ENCODE data around the gene HPGDS.
"Not testable (repeated sequence)": the region's sequence is repeated elsewhere in the genome, so short reads cannot be mapped to it uniquely, and the experiment has no call there.

The HPGDS gene

DNA sequence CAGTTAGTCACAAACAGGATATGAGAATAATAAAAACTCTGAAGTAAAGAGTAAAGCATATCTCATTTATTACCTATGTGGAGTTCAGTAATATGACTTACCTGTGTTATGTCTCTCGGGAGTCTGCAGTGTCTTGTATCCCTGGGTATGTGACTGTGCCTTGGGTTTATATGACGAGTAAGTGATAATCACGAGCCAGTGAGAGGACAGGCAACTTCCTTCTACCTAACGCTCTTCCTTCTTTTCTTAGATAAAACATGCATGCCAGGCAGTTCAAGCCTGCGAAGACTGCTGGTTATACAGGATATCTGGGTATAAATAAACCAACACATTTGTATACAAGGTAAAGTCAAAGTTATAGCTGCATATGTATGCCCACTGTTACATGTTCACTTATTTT lies at the start of gene HPGDS:
Gene HPGDS, minus strand, starts transcription at position 143 of the 400 bp plus-strand sequence. CDS start 8,207 bp downstream, outside the sequence.
- DNase-seq (ENCODE audit: low read depth in 2 of 2, low spot score in 1 of 2): no peak

DNA sequence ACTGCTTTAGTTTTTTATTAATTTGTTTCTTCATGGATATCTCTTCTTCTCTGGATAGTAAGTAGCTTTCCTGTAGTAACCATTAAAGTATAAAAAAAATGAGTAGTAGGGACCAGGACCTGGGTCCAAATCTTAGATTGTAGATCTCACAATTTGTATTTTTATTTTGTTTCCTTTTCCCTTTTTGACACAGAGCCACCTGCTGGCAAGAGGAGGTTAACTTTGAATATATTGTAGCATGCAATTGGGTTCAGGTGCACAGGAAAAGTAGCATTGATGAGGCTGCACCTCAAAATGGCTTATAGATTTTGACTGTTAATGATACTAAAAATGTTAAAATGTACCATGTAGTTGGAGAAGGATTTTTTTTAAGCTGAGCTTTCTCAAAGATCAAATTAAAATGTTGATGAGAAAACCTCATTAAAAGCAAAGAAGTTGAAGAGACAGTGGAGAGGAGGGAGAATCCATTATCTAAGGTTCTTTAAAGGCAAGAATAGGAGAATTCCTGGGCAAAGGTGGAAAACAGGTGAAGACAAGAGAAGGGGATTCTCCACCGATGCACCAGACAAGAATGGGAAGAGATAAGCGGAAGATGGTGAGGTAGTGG lies 48.3 kb upstream of the HPGDS start:
- no peak for DNase-seq (ENCODE audit: low read depth in 2 of 2, low spot score in 1 of 2)

DNA sequence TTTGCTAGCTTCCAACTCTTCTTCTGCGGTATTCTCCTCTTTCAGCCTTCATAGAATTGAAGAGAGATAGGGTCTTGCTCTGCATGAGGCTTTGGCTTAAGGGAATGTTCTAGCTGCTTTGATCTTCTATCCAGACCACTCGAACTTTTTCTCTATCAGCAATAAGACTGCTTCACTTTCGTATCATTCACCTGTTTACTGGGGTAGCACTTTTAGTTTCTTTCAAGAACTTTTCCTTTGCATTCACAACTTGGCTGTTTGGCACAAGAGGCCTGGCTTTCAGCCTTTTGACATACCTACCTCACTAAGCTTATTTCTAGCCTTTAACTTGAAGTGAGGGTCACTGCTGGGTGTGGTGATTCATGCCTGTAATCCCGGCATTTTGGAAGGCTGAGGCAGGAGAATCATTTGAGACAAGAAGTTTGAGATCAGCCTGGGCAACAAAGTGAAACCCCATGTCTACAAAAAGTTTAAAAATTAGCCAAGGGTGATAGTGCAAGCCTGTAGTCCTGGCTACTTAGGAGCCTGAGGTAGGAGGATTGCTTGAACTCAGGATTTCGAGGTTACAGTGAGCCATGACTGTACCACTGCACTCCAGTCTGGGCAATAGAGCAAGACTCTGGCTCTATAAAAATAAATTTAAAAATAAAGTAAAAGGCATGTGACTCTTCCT lies 47.1 kb upstream of the HPGDS start:
- DNase-seq (ENCODE audit: low read depth in 2 of 2, low spot score in 1 of 2): no peak

DNA sequence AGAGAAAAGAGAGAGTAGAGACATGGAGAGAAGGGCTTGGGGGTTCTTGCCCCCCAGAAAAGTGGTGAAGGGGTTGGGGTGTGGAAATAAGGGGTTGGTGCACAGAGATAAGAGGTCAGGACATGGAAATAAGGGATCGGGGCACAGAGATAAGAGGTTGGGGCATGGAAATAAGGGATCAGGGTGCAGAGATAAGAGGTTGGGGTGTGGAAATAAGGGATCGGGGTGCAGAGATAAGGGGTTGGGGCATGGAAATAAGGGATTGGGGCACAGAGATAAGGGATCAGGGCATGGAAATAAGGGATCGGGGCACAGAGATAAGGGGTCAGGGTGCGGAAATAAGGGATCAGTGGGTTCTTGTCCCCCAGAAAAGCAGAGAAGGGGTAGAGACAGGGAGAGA lies 45.3 kb upstream of the HPGDS start:
- DNase-seq (ENCODE audit: low read depth in 2 of 2, low spot score in 1 of 2): not testable (repeated sequence)

DNA sequence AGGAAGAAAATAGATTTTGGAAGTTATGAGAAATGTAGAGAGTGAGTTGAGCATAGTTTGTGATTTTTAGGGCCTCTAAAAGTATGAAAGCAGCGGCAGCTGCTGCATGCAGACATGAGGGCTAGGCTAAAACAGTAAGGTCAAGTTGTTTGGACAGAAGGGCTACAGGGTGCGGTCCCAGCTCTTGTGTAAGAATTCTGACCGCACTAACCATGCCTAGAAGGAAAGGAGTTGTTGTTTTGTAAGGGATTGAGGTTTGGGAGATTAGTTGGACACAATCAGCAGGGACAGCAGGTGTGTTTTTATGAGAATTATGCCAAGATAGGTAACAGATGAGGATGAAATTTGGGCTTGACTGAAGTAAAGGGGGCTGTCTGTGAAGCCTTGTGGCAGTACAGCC lies 42.8 kb upstream of the HPGDS start:
- DNase-seq (ENCODE audit: low read depth in 2 of 2, low spot score in 1 of 2): not testable (repeated sequence)

DNA sequence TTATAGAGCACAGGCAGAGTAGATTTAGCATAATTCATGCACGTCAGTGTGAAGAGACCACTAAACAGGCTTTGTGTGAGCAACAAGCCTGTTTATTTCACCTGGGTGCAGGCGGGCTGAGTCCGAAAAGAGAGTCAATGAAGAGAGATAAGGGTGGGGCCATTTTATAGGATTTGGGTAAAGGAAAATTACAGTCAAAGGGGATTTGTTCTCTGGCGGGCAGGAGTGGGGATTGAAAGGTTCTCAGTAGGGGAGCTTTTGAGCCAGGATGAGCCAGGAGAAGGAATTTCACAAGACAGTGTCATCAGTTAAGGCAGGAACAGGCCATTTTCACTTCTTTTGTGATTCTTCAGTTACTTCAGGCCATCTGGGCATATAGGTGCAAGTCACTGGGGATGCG lies 40.3 kb upstream of the HPGDS start:
- DNase-seq (ENCODE audit: low read depth in 2 of 2, low spot score in 1 of 2): not testable (repeated sequence)

DNA sequence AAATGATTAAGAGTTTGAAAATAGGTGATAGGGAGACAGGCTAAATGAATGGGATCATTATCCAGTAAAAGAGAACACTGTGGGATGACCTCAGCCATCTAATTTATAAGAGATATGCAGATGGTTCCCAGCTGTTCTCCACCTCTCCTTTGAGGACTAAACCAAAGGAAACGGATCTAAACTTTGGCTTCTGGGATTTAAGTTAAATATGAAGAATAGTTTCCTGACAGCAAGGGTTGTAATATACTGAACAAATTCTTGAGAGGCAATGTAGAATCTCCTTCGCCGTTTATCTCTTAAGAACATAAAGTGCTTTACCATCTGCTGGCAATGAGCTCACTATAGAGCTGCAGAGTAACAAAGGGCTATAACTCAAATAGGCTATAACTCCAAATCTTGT lies 35.4 kb upstream of the HPGDS start:
- DNase-seq (ENCODE audit: low read depth in 2 of 2, low spot score in 1 of 2): no peak

DNA sequence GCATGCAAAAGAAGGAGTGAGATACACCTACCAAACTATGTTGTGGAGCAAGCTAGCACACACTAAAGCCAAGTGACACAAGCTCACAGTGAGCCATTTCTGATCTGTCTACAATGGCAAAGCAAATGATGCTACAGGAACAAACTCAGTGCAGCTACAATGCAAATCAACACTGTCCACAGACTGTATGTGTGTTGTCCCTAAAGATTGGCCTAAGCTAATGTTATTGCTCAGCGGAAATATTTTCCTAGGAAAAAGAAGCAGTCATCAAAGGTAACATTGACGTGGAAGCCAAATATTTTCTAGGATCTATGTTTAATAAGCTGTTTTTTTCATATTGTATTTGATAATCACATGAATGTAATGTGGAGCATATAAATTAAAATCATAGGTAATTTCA lies 34.7 kb upstream of the HPGDS start:
- no peak for DNase-seq (ENCODE audit: low read depth in 2 of 2, low spot score in 1 of 2)

DNA sequence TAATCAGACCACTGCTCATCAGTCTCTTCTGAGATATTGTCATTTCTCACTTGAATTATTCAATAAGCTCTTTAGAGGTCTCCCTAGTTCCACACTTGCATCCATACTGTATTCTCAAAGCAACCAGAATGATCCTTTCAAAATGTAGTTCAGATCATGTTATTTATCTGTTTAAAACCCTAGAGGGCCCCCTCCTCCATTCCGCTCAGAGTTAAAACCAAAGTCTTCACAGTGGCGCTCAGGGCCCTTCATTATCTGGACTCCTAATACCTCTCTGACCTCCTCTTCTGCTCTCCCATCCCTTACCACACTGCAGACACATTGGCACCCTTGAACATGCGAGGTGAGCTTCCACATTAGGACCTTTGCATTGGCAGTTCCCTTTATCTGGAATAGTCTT lies 32.7 kb upstream of the HPGDS start:
- DNase-seq (ENCODE audit: low read depth in 2 of 2, low spot score in 1 of 2): no peak

DNA sequence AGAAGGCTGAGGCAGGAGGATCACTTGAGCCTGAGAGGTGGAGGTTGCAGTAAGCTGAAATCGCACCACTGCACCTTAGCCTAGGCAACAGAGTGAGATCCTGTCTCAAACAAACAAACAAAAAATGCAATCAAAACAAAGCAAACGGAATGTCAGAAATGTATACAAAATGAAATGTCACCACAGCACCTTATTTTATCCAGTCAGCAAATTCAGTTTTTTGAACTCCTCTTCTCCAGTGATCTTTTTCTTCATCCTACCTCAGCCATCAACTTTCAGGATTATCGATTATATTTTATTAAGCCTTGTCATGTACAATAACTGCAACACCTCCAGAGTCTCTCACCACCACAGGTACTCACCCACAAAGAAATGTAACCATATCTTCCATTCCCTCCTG lies 31.1 kb upstream of the HPGDS start:
- DNase-seq (ENCODE audit: low read depth in 2 of 2, low spot score in 1 of 2): no peak

DNA sequence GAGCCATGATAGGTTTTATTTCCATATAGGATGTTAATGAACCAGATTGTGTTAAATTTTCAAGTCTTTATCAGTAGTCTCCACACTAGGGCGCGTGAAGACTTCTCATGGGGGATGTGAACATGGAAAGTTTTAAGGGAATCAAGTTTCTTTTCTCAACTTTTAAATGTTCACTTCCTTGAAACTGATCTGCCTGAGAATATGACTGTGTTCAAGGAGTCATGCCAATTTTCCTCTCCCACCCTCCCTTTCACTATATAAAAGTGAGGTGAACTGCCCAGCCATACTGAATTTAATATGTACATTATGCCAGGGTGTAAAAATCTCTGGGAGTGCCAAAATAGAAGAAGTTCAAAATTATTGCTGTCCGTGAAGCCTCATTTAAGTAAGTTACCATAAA lies 30.4 kb upstream of the HPGDS start:
- no peak for DNase-seq (ENCODE audit: low read depth in 2 of 2, low spot score in 1 of 2)

DNA sequence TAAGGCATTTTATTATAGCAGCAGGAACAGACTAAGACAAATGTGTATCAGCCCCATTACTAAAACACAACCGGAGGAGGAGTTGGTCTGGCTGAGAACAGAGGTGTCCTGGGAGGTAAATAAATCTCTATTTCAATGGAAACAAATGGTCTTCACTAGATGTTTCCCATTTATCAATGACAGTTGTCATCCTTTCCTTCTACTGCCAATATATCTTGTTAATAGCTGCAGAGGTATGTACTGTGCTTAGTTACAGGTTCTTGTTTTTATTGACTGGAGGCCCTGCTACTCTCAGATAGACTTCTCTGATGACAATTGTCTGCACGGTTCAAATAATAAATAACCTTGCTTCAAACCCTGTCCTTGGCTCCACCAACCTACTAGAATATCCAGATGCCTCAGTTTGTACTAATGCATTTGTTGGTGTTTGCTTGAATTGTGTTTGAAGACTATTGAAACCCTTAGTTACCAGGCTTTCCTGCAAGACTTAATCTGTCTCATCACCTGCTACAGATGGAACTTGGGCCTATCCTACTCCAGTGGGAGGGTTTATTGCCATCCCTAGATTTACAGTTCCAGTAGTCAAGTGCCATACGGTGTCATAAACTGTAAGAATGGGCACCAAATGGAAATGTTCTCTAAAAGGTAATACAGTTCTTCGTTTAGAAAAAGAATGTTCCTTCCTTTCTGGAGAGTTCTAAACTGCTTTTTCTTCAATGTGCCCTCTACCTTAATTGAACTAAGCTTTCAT lies 29.8 kb upstream of the HPGDS start:
- DNase-seq (ENCODE audit: low read depth in 2 of 2, low spot score in 1 of 2): no peak

DNA sequence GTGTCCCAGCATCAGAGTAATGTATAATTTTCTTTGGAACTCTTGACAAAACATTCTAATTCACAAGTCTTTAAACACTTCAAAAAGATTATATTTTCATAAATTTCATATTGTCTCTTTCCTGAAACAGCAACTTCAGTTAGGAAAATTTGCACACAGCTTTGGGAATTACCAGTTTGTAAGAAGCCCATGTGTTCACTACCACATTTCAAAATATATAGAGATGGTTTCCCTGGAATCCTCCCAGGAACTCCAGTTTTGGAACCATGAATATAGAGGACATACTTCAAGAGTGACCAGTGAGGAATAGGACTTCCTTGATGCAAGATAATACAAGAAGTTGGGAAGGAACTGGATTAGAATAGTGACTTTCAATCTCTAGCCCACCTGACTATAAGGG lies 28.7 kb upstream of the HPGDS start:
- DNase-seq (ENCODE audit: low read depth in 2 of 2, low spot score in 1 of 2): no peak

DNA sequence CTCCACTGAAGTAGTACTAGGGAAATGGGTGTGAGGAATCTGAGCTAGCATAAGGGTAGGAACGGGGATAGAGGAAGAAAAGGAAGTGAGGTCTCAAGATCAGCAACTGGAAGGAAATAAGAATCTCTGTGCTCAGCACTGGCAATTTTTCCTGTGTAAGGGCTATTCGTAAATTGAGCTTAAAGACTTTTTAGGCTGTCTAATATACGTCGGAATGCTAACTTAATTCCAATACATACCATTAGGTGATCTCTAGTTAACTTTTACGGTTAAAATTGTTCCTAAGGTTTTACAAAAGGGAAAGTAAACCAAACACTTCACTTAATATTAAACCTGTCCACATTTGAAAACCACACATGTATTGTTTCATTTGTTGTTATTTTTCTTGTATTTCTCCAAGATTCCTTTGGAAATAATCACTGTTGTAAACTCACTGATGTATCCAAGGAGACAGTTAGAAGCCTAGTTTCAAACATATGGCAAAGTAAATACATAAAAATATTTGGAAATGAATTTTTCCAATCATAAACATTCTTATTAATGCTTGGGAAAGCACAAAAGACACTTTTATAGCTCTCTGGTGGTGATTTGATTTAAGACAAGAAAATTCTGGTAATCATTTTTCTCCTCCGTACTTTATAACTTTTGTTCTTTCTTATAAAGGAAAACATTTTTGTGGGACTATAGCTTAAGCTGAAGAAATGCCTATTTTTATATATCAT lies 28.1 kb upstream of the HPGDS start:
- DNase-seq (ENCODE audit: low read depth in 2 of 2, low spot score in 1 of 2): no peak

DNA sequence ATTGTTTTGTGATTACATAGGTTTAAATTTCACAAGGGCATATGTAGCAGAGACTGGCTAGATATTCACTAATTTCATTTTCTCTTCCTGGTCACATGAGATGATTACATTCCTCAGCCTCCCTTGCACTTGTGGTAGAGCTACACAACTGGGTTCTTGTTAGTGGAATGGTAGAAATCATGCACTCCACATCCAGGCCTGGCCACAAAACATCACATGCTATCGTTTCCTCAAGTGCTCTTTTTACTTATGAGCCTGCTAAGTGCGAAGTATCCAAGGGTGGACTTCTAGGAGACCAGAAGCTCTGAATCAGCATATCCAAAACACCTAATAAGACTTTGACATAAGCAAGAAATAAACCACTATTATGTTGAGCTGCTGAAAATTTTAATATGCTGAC lies 26.4 kb upstream of the HPGDS start:
- DNase-seq (ENCODE audit: low read depth in 2 of 2, low spot score in 1 of 2): no peak

DNA sequence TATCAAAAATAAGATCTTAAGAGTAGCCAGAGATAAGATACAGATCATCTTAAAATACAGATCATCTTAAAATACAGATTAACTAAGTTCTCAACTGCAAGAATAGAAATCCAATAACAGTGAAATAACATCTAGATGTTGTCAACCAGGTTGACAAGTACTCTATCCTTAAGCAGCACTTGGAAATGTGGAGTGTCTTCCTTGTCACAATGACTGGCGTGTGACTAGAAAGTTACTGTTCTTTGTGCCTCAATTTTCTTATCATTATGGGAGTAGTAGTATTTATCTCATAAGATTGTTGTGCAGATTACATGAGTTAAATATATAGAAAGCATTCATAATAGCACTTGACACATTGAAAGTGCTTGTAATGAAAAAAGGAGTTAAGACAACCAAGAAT lies 25.8 kb upstream of the HPGDS start:
- DNase-seq (ENCODE audit: low read depth in 2 of 2, low spot score in 1 of 2): no peak

DNA sequence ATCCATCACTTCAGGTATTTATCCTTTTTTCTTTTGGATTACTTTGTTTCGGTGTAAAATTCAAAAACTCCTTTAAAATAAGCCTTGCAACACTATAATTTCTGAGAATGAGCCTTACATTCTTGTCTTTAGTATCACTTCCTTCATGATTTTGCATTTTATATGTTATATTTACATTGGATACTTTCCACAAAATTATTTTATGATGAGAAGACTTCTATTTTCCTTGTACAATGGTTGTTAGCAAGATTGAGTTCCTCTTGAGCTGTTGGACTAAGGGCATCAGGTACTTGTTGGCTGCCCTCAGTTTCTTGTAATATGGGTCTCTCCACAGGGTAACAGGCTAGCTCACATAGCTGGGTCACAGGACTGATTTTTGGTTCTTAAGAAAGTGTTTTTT lies 22.7 kb upstream of the HPGDS start:
- DNase-seq (ENCODE audit: low read depth in 2 of 2, low spot score in 1 of 2): no peak

DNA sequence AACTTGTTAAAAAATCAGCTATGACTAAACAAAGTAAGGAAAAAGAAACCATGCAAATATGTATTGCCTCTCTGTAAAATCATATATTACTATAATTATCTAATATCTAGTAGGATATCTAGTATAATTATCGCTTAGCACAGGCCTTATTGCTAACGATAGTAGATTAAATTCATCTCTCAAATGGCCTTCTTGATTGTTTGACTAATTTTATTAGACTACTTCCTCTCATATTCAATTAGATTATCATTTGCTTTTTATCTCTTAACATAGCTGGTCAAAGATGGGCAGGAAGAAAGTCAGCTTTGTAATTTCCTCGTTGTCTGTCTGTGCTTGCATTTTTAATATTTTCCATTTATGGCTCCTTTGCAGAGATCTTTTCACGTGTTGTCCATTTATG lies 21.9 kb upstream of the HPGDS start:
- DNase-seq (ENCODE audit: low read depth in 2 of 2, low spot score in 1 of 2): no peak

DNA sequence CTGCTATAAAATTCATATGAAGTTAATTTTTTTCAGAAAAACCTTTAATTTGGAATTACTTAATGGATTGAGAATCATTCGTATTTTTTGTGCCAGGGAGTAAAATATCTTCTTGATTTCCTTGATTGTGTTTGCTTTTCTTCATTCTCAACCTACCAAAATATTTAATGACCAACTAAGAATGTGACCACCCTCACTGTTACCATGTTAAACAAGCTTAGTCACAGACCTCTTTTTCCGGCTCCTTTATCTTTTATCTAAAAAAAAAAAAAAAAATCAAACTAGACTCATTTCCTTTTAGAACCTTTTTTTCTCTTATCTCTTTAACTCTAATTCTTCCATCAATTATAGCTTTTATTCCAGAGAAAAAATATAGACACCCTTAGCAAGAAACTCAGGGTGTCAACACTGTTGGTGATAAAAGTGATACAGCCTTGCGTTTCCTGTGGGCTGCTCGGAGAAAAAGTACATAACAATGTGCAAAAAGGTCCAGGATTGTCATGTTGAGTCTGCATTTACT lies 20.6 kb upstream of the HPGDS start:
- DNase-seq (ENCODE audit: low read depth in 2 of 2, low spot score in 1 of 2): no peak

DNA sequence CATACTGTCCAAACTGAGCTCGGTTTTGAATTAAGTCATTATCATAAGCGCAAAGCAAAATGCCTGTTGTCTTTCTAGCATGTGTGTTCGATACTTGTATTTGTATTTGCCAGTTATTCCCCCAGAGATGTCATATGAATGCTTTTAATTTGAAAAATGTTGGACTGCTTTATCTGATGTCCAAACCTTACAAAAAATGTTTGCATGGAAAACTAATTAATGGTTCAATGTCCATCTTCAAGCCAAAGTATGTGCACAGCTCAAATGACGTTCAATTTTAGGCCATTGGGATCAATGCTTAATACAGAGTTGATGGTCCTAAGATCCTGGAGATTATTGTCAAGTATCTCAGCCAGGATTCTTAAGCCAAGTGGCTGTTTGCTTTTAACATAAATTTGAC lies 17.2 kb upstream of the HPGDS start:
- DNase-seq (ENCODE audit: low read depth in 2 of 2, low spot score in 1 of 2): no peak

DNA sequence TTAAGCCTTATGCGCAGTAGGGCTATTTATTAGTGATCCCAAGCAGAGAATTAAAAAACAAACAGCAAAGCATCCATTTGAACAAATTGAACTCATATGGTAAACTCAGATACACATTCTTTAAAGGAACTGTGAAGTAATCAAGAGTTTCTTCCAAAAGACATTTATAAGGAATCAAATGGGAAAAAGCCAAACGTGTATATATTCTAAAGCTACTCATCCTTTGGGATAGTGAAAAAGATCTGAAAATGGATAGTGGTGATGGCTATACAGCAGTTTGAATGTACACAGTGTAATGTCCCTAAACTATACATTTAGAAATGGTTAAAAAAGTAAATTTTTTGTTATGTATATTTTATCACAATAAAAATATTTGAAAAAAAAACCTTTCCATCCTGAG lies 16.6 kb upstream of the HPGDS start:
- DNase-seq (ENCODE audit: low read depth in 2 of 2, low spot score in 1 of 2): no peak

DNA sequence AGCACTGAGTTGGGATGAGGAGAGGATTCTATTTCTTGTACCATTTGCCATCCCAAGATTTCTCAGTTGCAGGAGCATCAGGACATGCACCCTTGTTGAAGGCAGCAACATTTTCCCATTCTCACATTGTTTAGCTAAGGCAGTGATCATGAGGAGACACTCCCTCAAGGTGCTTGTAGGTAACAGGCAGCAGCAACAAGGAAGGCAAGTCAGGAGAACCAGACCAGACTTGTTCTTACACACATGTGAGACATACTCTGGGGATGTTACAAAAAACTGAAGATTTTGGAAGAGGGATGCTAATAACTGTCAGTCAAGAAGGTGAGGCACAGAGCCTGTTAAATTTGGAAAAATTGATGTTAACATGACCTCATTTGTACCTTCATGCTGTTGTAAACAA lies 15.5 kb upstream of the HPGDS start:
- no peak for DNase-seq (ENCODE audit: low read depth in 2 of 2, low spot score in 1 of 2)

Measured in stimulated activated CD8-positive, alpha-beta memory T cell treated with anti-CD3 and anti-CD28 coated beads, Interleukin-4, amount 100 ng/mL, for 4 hours (primary cell).